Stimulated activated CD8-positive, alpha-beta memory T cell treated with anti-CD3 and anti-CD28 coated beads, Interleukin-12 subunit alpha, Interleukin-12 subunit beta, amount 100 ng/mL, for 4 hours (primary cell): ENCODE data around the gene NRIP1.

ENCODE experiments used
- DNase-seq: peaks from one replicate; pipeline ENCODE4 v3.0.0-alpha.2; 2020; ENCODE audit warnings: low read depth

NRIP1 gene

DNA sequence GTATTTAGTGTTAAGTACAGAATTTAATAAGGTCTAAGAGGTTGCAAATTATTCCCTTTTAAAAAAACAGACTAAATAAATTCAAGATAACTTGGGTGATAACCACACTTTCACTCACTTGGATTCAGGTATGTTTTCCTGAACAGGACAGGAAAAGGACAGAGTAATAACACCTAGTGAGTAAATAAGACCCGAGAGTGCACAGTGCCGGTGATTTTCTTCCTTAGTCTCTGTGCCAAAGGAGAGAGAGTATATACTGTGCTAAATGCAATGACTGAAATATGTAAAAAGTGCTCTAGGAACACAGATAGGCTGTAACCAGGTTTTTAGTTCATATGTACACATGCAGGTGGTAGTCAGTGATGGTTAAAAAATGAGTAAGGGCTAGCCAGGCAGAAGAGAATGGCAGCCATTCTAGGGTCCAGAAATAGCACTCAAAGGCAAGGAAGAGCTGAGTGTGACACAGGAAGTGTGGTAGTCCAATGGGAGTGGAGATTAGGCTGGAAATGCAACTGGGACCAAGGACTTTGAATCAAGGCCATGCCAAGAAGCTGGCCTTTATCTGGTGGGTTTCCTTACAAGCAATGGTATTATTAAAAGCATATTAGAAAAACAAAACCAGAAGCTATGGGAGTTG, 58.1 kb downstream of the NRIP1 start:
- no peak for DNase-seq

DNA sequence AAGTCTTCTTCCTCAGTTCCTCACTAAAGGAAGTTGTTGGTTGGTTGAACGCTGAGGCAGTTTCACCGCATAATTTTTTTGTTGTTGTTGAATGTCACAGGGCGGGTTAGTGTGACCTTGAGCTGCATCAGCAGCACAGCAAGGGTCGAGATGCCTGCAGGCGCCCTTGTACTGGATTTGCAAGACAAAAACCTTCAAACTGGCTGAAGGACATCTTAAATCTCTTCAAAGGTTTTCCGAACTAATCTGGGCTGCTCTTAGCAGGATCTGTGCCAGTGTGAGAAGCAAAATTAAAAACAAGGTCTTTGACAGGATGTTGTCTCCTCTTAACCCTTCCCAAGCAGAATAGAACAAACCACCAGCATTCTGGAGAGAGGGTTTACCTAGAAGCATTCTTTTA, 59.4 kb downstream of the NRIP1 start:
- DNase-seq: no peak

DNA sequence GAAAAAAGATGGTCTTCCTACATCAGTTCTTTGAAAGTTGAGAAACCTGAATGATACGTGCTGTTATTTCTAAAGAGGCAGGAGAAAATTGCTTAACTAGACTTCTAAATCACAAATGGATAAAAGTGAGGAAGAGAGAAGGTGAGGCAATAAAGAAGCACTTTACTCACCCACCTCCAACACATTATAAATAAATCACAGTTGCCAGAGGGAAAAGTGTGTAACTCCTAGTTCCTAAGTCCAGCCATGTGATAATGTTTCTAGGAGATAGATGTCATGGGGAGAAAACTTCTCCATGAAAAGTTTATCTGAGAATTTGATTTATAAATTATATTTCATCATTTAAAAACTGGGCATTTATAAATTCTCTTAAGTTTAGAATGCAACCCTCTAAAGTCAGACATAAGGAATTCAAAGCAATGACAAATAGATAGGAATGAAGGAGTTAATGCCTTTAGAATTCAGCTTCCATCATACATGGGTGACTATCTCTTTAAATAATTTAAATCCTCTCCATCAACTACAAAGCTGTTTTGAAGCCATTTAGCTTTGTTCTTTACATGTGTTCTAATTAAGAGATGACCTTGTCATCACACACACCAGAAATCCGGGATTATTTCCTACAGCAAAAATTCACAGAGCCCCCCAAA, 60.0 kb downstream of the NRIP1 start:
- no peak for DNase-seq

DNA sequence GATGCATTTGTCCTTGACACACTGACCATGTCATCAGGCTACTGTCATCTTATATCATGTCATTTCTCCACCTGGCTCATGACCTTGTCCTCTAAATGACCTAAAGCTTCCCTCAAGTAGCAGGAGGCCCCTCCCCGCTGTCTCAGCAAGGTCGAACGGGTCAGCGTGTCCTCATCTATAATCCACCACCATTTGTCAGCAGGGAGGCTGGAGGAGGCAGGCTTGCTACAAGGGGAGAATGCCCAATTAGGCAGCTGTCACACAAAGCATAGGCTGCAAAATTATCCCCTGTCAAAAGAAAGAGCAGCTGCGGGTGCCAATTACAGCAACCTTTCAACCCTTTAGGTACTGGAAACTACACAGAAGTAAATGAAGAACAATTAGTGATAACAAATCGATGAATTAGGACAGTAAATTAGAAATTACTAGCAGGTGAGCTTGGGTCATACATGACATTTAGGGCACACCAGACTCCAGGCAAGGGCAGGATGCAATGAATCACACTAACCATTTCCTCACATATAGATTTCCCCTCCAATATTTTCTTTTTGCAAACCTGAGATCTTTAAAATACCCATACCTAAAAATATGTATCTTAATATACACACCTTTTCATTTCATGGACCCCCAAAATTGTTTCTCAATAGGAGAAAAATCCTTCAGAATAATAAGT, 61.2 kb downstream of the NRIP1 start:
- no peak for DNase-seq

DNA sequence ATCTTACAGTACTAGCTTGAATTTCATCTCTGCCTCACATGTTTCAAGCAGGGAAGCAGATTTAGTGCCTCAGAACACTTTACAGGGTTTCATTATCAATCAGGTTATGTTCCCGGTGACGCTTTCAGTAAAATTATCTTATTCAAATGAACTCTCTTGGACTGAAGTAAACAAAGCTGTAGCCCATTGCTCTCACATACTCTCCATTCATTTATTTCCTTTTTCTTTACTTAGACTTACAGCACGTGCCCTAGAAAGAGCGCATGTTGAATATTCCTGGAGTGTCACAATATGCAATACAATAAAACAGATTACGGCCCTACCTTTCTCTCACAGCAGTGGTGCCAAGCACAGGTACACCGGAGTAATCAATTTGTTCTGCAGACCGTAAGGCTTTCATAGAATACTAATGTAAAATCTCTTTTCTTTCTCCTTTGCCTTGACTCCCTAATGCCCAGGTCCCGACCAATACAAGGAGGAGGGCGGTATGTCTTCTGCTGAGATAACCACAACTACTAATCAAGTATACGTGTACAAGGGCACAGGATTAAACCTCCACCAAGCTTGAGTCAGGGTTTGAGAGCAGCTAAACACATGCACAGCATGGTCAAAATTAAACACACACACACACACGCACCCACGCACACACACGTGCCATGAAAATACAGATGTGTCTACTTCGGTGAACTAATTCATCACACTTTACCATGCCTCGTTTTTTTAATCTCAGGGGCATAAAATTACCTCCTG, 62.8 kb downstream of the NRIP1 start:
- no peak for DNase-seq

DNA sequence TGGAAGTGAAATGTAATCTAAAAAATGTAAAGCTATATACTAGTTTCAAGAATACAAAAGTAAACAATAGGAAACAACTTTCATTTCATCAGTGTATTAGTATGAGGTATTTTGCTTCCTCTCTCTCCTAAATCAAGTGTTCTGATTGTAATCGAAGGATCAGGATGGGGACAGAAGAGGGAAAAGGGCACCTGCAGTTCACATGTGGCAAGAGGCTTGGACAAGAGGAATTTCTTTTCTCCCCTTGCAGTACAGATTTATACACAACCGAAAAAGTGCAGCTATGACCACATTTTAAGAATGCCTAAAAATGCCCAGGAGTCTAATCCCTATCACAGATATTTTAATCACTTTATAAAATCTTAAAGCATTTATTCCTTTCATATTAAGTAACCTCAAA, 63.7 kb downstream of the NRIP1 start:
- DNase-seq: no peak

DNA sequence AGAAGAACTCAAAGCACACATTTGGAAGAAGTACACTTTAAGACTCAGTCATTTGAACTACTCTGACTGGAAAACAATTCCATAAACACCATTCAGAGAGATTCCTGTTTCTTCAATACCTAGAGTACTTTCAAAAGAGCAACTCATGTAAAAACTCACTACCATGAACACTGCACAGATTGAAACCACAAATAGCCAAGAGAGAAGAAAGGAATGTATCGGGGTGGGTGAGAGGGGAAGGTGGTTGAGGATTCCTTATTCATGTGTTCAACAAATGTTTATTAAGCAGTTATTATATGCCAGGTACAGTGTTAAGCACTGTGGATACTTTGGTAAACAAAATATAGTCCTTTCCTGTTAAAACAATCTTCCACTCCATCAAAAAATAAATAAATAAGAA, 64.7 kb downstream of the NRIP1 start:
- DNase-seq: no peak

DNA sequence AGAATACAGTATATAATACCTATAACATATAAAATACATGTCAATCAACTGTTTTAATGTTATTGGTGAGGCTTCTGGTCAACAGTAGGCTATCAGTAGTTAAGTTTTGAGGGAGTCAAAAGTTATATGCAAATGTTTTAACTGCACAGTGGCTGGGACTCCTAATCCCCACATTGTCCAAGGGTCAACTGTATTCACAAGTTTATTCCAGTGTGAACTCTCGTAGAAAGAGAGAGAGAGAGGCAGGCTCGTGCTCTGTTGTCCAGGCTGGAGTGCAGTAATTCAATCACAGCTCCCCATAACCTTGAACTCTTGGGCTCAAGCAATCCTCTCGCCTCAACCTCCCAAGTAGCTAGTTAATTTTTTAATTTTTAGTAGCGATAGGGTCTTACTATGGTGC, 66.0 kb downstream of the NRIP1 start:
- no peak for DNase-seq

DNA sequence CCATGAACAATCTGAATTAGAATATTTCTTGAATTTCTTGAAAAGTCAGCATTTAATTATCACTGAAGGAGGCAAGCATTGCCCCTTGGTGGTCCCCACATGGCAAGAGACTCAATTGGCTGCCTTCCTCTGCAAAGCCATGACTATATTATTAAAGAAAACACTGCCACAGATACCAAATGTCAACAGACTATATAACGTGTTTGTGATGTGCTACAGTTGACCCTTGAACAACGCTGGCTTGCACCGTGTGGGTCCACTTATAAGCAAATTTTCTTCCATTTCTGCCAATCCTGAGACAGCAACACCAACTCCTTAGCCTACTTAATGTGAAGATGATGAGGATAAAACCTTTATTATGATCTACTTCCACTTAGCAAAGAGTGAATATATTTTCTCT, 66.5 kb downstream of the NRIP1 start:
- no peak for DNase-seq

DNA sequence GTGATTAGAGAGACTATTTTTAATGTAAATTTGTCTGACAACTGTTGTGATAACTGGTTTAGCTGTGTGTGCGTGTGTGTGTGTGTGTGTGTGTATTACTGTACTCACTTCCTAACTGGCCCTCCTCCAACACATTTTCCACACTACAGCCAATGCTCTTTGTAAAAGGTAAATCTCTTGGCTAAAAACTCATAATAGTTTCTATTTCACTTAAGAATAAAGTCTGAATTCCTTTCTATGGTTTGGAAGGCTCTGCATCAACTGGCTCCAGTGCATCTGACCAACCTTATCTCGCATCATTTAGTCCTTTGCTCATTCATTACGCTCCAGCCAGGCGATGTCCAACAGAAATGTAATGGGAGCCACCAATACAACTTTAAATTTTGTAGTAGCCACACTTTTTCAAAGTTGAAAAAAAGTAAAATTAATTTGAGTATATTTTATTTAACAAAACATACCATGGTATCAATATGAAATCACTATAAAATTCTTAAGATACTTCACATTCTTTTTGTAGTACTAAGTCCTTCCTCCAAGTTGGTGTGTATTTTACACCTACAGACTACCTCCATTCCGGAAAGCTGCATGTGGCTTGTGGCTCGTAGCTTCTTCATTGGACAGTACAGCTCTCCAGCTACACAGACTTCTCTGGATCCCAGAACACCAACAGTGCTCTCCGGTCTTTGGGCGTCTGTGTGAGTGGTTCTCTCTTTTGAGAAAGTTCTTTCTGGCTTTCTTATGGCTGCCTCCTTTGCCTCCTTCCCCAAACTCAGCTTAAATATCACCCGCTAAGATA, 68.9 kb downstream of the NRIP1 start:
- DNase-seq: no peak

DNA sequence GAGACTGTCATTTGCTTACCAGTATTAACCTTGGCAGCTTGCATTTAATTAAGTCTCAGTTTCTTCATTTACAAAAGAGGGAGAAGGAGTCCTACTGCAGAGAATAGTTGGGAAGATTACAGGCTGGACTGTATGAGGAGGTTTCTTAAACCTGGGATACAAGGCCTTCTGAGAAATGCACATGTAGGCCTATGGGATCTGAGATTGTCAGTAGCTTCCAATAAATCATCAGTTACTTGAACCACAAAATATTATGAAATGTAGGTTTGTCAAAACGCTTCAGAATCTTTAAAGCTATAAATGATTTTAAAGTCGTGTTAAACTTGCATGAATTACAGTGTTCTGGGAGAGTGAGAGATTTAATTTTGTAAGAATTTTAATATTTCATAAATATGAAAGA, 69.6 kb downstream of the NRIP1 start:
- no peak for DNase-seq

DNA sequence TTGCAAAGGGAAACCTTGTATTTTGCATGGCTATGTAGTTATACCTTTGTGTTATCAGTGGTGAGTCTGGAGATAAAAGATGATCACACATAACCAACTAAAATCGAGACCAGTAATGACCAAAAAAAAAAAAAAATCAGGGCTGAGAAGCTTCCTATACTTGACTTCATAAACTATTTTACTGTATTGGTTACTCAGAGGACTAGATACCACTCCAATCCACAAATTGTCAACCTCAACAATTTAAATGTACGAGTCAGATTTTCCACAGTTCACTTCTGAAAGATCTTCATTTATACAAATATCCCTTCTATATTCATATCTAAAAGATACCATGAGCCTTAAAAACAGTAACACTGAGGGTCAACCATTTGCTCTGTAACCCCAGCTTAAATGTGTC, 71.7 kb downstream of the NRIP1 start:
- DNase-seq: no peak

DNA sequence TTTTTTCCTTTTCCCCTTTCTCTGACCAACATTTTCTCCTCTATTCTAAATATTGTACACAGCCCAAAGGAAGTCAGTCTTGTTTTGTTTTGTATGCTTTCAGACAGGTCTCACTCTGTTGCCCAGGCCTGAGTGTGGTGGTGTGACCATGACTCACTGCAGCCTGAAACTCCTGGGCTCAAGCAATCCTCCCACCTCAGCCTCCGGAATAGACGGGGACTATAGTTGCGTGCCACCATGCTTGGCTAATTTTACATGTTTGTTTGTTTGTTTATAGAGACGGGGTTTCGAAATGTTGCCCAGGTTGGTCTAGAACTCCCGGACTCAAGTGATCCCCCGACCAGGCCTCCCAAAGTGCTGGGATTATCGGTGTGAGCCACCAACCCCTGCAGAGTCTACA, 72.8 kb downstream of the NRIP1 start:
- DNase-seq: no peak

DNA sequence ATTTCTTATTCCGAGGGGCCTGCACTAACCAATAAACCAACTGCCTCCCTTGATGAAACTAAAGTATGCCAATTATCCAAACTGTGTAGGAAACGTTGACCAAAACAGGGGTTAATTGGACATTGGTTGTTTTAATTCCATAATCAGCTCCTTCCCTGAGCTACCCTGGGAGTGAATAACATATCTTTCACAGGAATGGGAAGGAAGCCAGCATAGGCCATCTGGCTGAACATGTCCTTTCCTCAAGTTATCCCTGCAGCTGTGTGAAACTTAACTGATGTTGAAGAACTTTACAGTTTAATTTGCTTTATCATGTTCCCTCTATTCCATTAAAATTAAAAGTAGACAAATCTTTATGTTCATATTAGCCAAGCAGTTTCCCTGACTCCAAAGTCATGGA, 75.4 kb downstream of the NRIP1 start:
- DNase-seq: no peak

DNA sequence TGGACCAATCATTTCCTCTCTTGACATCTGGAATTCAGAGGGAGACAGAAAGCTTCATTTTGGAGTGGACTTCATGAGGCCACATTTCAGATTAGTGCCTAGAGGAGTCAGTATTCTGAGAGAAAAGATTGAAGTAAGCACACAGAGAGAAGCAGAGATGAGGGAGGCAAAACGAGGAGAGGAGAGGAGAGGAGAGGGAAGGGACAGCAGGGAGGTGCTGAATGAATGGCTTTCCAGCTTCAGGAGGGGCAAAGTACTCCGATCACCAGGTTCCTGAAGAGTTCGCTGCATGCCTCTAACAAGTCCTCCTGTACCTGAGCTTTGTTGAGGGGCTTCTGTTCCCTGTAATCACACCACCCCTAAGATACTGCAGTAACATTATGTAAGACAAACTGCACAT, 76.0 kb downstream of the NRIP1 start:
- DNase-seq: no peak

DNA sequence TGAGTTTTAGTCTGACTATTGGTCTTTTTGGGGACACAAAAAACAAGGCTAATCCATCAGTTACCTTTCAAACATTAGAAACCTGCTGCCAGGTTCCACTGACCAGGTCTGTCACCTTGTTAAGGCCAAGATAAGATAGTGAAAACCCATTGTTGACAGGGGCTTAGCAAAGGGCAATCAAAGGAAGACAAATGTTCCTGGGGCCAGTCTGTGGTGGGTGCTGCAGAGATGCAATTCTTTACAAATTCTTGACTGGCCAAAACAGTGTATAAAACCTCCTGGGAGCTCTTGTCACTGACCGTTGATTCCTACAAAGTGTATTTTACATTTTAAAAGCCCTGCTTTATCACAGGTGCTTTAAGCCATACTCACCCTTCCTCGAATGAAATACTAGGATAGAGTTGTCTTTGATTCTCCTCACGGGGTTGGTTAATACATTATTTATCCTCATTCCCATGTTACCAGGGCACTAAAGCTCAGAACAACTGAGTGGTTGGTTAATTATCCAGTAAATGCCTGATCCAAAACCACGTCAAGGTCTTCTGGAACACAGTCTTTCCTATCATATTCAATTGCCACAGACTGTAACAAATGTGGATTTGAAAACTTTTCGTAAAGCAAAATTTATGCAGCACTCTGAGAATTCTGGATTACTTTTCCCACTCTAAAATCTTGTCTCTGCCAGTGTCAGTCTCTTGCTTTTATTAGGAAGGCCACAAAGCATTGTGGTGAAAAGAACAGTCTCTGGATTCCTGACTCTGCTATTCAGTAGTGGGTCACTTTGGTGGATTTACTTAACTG, 77.2 kb downstream of the NRIP1 start:
- DNase-seq: no peak

DNA sequence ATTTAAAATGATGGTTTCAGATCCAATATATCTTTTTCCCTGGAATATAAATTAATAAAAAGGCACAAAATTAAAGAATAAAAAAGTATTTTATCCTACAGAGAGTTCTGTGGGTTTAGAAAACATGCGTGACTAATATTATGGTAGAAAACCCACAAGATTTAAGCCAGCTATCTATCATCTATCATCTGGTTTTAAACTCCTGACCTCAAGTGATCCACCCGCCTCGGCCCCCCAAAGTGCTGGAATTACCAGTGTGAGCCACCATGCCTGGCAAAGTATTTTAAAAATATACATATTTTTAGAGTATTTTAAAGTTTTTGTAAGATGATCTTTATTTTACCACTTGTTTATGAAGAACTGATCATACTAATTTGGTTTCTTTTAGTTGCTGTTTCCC, 79.5 kb downstream of the NRIP1 start:
- no peak for DNase-seq

DNA sequence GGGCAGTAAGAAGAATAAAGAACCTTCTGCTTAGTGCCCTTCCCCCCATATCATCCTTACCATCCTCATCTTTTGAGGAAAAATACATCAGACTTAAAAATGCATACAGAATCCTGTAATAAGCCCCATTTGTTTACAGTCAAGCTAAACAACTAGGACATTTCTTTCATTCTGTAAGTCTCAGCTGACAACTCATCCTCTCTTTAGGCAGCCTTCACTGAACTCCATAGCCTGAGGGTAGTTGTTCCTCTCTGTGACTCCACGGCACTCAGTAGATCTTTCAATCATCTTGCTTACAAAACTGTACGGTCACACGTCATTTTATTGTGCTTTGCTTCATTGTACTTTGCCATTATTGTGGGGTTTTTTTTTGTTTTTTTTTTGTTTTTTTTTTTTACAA, 82.5 kb downstream of the NRIP1 start:
- DNase-seq: no peak

DNA sequence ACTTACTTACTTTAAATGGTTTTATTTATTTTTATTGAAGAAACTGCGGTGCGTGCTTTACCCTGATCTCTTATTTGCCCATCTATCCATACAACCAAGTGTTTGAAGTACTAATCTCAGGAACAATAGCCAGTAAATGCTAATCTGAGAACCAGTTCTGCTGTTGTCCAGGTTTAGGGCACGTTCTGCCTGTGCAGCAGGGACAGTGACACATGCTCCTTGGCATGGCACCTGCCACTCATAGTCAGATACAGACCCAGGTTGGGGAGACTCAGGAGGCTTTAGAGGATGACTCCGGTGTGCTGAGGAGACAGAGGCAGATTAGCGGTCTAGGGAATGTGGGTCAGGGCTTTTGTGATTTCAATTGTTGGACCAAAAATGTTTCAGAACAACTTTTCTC, 83.6 kb downstream of the NRIP1 start:
- no peak for DNase-seq

DNA sequence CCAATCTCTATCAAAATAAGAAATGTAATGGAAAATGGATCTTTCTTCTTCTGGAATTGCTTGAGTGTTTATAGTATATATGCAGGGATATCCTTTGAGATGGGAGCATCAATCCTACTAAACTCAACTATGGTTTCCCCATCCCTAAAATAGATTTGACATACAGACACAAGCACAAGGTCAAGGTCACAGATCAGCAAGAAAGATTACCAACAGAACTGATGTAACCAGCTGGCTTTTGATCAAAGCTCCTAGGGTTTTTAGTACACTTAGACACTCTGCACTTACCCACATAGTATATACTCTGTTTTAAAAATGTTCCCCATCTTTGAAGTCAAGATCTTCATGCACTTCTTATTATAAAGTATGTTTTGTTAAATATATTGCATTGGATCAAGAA, 85.5 kb downstream of the NRIP1 start:
- no peak for DNase-seq

DNA sequence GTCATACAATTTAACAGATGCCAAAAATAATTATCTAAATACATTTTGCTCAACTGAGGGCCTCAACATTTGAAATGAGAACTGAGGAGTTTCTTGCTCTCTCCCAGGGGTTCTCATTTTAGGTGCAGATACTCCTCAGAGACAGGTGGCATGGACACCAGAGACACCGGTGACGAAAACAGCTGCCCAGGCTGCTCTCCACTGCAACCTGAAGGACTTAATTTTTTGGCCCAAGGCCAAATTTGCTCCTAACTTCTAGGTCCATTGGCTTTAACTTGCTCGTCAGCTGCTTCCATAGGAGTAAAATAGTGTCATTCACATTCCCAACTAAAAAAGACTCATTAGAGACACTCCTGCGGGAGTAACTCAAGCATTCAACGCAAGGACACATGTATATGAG, 87.0 kb downstream of the NRIP1 start:
- no peak for DNase-seq
